Adrenal gland (tissue), 12 donors: ENCODE results near the gene KLHL22. TPM values are rescaled to one million over a fixed set of nuclear protein-coding genes. Genes with fewer than 3 reads are reported as not detected.
"Not testable (repeated sequence)": the region's sequence is repeated elsewhere in the genome, so short reads cannot be mapped to it uniquely, and the experiment has no call there.

Experiments
- DNase-seq, 7 donors: peaks; one replicate each; pipeline ENCODE4 v3.0.0-alpha.2; 2019 to 2020
- H3K27ac ChIP-seq, 5 donors: fragments of 200-600 bp; sonication (generic) in 4 of 5; 1 replicate in 3 of 5; 2 replicates in 2 of 5; pipeline versions ENCODE4 v1.5.1 to v1.8.0; 2016 to 2020; ENCODE audit warnings: mild to moderate bottlenecking in 1 of 5
- H3K27me3 ChIP-seq: fragments of 200-600 bp; 2 replicates; pipeline ENCODE4 v1.8.0; 2021
- H3K36me3 ChIP-seq, 2 donors: fragments of 200-600 bp; replicated peaks in 1 of 2; 1 replicate in 1 of 2; 2 replicates in 1 of 2; pipeline versions ENCODE4 v1.5.1 to v1.8.0; 2018 to 2022
- H3K4me1 ChIP-seq, 2 donors: fragments of 200-600 bp; replicated peaks in 1 of 2; 1 replicate in 1 of 2; 2 replicates in 1 of 2; pipeline versions ENCODE4 v1.5.1 to v1.8.0; 2018 to 2021
- H3K4me3 ChIP-seq, 4 donors: fragments of 200-600 bp; sonication (generic) in 3 of 4; one replicate each; pipeline ENCODE4 v1.5.1; 2016 to 2018
- H3K9me3 ChIP-seq, 3 donors: fragments of 200-600 bp; sonication (generic) in 1 of 3; replicated peaks in 1 of 3; 1 replicate in 2 of 3; 2 replicates in 1 of 3; pipeline versions ENCODE4 v1.5.1 to v1.8.0; 2016 to 2021
- POLR2A ChIP-seq, 2 donors: fragments of 450-650 bp; IDR thresholded peaks; one replicate each; pipeline ENCODE4 v1.6.1; 2017; ENCODE audit warnings: antibody characterized with exemption in 2 of 2, mild to moderate bottlenecking in 2 of 2, moderate library complexity in 1 of 2
- WGBS, 4 donors: extraction: QIAGEN DNeasy Blood & Tissue Kit in 2 of 4; methylation state at CpG; one replicate each; pipeline versions ENCODE4 v1.1.5 to v1.1.7; 2013 to 2017; 5-methylcytosine and 5-hydroxymethylcytosine counted together
- intact Hi-C, 2 donors: fragments of 100-400 bp; cut with DNase I; formaldehyde crosslinking; loops; one replicate each; pipeline versions ENCODE4 v1.14.1 to v1.15.0; 2022 to 2023
- polyA plus RNA-seq, 3 donors: library from polyadenylated mRNA; stranded (reverse); fragments of 200-250 nt in 2 of 3; fragments of 350-450 nt in 1 of 3; fragmentation: Illumina TruSeq in 1 of 3; extraction: RNeasy Lipid Tissue Mini Kit (QIAGEN cat#74804) in 1 of 3; gene quantifications; one replicate each; pipeline ENCODE4 v1.2.3, GENCODE V29; 2013 to 2014
- total RNA-seq, 9 donors: library from RNA; depleted of rRNA in 4 of 9; stranded (reverse); fragments of >200 nt in 4 of 9; fragments of 120-200 nt in 1 of 9; fragmentation: NEBNext Ultra II Directional in 1 of 9; extraction: Animal tissue kit (Norgen Biotek cat#: 25700) in 1 of 9; gene quantifications; one replicate each; pipeline versions ENCODE4 v1.1.0 to v1.2.4, GENCODE V29; 2013 to 2023
- TF ChIP-seq, protein P1 (sequence below), 6 experiments: fragments of 450-650 bp in 4 of 6; fragments of 200-600 bp in 2 of 6; sonication (generic) in 1 of 6; IDR thresholded peaks; 1 replicate in 5 of 6; 2 replicates in 1 of 6; pipeline versions ENCODE4 v1.5.1 to v1.8.0; 2016 to 2021; ENCODE audit warnings: antibody characterized with exemption in 6 of 6, mild to moderate bottlenecking in 2 of 6, moderate library complexity in 1 of 6
- donor health status: healthy with polysubstance abuse.
- donor health status: Bipolar disorder and iron deficiency.
- donor health status: DM: yes; HTN: yes; CAD: no.
- donor health status: DM: no; HTN: no; CAD: no.
- donor health status: DM: no; HTN: no; CAD: no.
- donor health status: DM: yes; HTN: yes; CAD: no.

KLHL22 gene
- total and polyA plus RNA-seq, 12 donors, result 15.3 to 38.8 (median 27.6) TPM

DNA sequence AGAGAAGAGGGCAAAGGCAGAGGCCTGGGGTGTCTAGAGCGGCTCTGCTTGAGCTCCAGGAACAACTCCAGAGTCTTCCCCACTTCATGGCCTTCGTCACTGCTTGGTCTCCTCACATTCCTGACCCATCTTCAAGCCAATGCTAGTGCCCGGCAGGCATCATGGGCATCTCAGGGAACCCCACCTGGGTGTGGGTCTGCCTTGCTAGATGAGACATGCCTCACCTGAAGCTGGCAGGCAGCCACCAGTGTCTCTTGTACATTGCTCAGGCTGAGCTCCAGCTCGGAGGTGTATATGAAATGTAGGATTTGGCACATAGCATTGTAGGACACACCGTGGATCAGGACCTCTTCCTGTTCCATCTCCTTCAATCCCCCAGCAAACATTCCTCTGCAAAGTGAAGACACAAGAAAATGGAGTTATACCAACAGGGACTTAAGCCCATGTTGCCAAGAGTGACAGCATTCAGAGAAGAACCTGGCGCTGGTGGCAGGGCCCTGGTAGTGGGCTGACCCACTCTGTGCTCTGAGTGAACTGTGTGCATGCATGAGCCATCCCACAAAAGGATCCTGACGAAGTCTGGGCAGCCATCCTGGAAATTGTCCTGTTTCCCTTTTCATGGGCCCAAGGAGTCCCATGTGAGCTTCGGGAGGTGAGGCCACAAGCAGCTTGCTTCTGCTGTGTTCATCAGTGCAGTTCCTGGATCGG lies 24.3 kb downstream of the KLHL22 start:
- 94 to 97% (median 95%) methylated on average over 7 to 9 of the region's 9 CpGs for WGBS, 4 donors
- peaks cover 0 to 5% of the 10 kb centered on the region in 2 donors for H3K4me1 ChIP-seq
- H3K9me3 ChIP-seq, result no peaks in the 10 kb centered on the region
- no peak for DNase-seq
- no peak overlapping the region for H3K27ac ChIP-seq
- TF ChIP-seq POLR2A (IDR thresholded peaks at IDR 0.05), result no peak
- TF ChIP-seq, protein P1, sequence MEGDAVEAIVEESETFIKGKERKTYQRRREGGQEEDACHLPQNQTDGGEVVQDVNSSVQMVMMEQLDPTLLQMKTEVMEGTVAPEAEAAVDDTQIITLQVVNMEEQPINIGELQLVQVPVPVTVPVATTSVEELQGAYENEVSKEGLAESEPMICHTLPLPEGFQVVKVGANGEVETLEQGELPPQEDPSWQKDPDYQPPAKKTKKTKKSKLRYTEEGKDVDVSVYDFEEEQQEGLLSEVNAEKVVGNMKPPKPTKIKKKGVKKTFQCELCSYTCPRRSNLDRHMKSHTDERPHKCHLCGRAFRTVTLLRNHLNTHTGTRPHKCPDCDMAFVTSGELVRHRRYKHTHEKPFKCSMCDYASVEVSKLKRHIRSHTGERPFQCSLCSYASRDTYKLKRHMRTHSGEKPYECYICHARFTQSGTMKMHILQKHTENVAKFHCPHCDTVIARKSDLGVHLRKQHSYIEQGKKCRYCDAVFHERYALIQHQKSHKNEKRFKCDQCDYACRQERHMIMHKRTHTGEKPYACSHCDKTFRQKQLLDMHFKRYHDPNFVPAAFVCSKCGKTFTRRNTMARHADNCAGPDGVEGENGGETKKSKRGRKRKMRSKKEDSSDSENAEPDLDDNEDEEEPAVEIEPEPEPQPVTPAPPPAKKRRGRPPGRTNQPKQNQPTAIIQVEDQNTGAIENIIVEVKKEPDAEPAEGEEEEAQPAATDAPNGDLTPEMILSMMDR (IDR thresholded peaks at IDR 0.05), result no peak
- intact Hi-C loops, result no loop called here
- peaks cover 0 to 5% of the 10 kb centered on the region in 2 donors for H3K36me3 ChIP-seq
- no peaks in the 10 kb centered on the region for H3K27me3 ChIP-seq
- H3K4me3 ChIP-seq, result no peak overlapping the region

DNA sequence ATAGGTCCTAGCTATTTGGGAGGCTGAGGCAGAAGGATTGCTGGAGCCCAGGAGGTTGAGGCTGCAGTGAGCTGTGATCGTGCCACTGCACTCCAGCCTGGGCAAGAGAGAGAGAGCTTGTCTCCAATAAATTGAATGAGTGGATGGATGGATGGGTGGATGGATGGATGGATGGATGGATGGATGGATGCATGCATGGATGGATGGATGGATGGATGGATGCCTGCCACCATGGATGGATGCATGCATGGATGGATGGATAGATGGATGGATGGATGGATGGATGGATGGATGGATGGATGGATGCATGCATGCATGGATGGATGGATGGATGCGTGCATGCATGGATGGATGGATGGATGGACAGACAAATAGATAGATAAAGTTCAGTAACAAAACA lies 25.1 kb downstream of the KLHL22 start:
- H3K9me3 ChIP-seq, DNase-seq, H3K4me1 ChIP-seq, H3K36me3 ChIP-seq, H3K4me3 ChIP-seq, H3K27ac ChIP-seq, H3K27me3 ChIP-seq, intact Hi-C loops: not testable (repeated sequence)
- WGBS, 4 donors, result 95 to 98% (median 97%) methylated on average over 2 of the region's 2 CpGs

DNA sequence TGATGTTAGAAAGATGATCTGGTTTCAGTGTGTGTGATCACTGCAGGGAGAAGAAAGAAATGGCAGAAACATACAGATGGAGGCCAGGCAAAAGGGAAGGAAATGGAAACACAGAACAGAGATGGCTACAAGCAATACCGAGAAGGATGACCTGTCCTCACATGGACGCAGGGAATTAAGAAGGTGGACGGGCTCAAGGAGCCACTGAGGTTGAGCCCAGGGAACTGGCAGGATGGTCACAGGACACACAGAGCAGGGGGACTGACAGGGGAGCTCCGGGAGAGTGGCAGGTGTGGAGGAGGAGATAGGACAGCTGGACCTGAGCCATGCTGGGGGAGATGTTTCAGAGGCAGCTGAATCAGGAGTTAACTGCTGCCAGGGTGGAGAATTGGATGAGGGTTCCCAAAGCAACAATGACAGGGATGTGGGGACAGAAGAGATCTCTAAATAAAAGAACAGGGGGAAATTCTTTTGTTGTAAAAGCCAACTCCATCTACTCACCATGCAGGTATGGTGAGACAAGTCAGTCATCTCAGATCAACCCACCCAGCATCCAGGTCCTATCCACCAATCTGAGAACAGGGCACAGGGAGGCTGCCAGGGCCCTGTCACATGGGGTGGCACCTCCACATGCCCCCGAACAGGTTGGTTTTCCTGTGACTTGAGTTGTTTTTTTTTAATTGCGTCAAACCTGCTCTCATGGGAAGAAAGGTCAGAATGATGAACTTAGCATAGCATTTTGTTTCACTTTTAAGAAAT lies 26.3 kb downstream of the KLHL22 start:
- no peaks in the 10 kb centered on the region for H3K27me3 ChIP-seq
- H3K27ac ChIP-seq, result no peak overlapping the region
- H3K4me1 ChIP-seq, result peaks cover 0 to 5% of the 10 kb centered on the region in 2 donors
- H3K9me3 ChIP-seq, result no peaks in the 10 kb centered on the region
- TF ChIP-seq, protein P1 (IDR thresholded peaks at IDR 0.05), result no peak
- TF ChIP-seq POLR2A (IDR thresholded peaks at IDR 0.05), result no peak
- DNase-seq, result no peak
- no peak overlapping the region for H3K4me3 ChIP-seq
- 82 to 92% (median 84%) methylated on average over 6 of the region's 6 CpGs for WGBS, 4 donors
- peaks cover 0 to 5% of the 10 kb centered on the region in 2 donors for H3K36me3 ChIP-seq
- intact Hi-C loops, result no loop called here

DNA sequence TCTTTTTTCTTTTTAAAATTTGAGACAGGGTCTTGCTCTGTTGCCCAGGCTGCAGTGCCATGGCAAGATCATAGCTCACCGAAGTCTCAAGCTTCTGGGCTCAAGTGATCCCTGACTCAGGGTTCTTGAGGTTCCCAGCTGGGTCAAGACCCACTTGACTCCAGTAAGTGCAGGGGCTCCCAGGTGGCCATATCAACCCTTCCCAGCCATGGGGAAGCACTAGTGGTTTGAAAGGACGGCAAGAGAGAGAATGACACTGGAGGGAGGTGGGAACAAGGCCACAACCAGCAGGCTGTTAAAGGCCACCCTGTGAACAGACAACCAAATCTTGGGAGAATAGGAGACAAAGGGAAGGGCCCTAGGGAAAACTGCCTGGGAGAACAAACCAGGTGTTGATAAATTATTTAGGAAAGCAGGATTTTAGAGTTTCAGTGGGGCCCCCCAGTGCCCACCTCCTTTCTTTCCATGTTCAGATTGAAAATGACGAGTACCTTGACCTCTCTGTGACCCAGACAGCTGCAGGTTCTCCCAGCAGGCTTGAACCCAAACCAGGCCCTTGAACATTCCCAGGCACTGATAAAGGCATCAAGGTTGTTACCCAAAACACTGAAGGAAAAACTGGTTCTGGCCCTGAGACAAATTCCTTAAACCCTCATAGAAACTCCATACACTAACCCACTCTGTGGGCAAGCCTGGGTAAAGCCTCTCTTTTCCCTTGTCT lies 28.8 kb downstream of the KLHL22 start:
- no peak for TF ChIP-seq POLR2A (IDR thresholded peaks at IDR 0.05)
- TF ChIP-seq, protein P1 (IDR thresholded peaks at IDR 0.05), result no peak
- DNase-seq, result no peak
- H3K4me3 ChIP-seq, result no peak overlapping the region
- no peaks in the 10 kb centered on the region for H3K9me3 ChIP-seq
- H3K27ac ChIP-seq, result no peak overlapping the region
- peaks cover 3 to 5% of the 10 kb centered on the region in 2 donors for H3K4me1 ChIP-seq
- WGBS, 4 donors, result 63 to 68% (median 65%) methylated on average over 3 of the region's 3 CpGs
- H3K36me3 ChIP-seq, result peaks cover 0 to 5% of the 10 kb centered on the region in 2 donors
- intact Hi-C loops, result no loop called here
- H3K27me3 ChIP-seq, result no peaks in the 10 kb centered on the region
